Smooth muscle cell of the pulmonary artery (primary cell): ENCODE results near the gene ZNF799. TPM values are rescaled to one million over a fixed set of nuclear protein-coding genes. Genes with fewer than 3 reads are reported as not detected.

Experiments used
- total RNA-seq: library from RNA; depleted of rRNA; stranded (reverse); fragments of >200 nt; gene quantifications from 2 replicates; pipeline ENCODE4 v1.2.3, GENCODE V29; 2014

The ZNF799 gene
- 2.2 and 2.5 TPM in 2 replicates for total RNA-seq

DNA sequence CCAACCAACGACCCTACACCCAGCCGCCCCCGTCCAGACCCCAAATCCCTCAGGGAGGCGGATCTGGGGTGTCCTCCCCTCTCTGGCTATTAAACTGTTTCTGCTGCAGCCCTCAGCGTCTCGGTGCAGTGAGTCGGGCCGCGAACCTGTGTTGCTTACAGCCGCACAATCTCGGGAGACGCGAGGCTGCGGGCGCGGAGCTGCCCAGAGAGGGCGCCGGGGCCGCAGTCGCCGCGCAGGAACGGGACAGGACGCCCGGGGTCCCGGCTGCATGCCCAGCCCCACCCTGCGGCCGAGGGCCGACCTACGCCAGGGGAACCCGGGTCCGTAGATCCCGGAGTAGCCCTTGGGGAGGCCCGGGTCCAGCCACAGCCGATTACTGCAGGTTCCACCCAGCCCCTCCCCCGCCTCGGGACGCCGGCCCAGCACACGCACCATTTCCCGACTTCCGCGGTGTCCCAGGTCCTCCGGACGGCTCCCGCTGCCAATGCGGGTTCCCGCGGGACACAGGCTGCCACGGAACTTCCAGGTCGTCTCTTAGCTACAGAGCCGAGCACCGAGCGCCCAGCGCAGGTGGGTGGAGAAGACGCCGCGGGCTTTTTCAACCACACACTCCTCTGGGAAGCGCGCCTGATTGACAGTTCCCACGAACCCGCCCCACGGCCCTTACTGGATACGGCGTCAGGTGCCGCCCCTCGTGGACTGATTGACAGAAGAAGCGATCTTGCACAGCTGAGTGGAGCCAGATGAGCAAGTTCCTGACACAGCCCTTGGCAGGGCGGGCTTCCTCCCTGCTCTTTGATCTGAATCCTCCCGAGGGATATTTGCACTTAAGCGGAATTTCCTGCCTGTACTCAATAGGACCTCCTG is at the start of gene ZNF799:
Gene ZNF799, minus strand, starts transcription at position 639 of the 870 bp plus-strand sequence. Its CDS starts 201 bp downstream, at position 438.

DNA sequence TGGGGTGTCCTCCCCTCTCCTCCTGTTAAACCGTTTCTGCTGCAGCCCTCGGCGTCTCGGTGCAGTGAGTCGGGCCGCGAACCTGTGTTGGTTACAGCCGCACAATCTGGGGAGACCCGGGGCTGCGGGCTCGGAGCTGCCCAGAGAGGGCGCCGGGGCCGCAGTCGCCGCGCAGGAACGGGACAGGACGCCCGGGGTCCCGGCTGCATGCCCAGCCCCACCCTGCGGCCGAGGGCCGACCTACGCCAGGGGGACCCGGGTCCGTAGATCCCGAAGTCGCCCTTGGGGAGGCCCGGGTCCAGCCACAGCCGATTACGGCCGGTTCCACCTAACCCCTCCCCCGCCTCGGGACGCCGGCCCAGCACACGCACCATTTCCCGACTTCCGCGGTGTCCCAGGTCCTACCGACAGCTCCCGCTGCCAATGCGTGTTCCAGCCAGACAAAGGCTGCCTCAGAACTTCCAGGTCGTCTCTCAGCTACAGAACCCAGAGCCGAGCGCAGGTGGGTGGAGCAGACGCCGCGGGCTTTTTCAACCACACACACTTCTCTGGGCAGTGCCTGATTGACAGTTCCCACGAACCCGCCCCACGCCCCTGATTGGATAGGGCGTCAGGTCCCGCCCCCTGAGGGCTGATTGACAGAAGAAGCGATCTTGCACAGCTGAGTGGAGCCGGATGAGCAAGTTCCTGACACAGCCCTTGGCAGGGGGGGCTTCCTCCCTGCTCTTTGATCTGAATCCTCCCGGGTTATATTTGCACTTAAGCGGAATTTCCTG is 39.7 kb upstream of the ZNF799 start, which contains the start of gene ZNF443:
Gene ZNF443, minus strand, starts transcription at position 481 of the 776 bp plus-strand sequence. Its CDS starts 107 bp downstream, at position 374.

DNA sequence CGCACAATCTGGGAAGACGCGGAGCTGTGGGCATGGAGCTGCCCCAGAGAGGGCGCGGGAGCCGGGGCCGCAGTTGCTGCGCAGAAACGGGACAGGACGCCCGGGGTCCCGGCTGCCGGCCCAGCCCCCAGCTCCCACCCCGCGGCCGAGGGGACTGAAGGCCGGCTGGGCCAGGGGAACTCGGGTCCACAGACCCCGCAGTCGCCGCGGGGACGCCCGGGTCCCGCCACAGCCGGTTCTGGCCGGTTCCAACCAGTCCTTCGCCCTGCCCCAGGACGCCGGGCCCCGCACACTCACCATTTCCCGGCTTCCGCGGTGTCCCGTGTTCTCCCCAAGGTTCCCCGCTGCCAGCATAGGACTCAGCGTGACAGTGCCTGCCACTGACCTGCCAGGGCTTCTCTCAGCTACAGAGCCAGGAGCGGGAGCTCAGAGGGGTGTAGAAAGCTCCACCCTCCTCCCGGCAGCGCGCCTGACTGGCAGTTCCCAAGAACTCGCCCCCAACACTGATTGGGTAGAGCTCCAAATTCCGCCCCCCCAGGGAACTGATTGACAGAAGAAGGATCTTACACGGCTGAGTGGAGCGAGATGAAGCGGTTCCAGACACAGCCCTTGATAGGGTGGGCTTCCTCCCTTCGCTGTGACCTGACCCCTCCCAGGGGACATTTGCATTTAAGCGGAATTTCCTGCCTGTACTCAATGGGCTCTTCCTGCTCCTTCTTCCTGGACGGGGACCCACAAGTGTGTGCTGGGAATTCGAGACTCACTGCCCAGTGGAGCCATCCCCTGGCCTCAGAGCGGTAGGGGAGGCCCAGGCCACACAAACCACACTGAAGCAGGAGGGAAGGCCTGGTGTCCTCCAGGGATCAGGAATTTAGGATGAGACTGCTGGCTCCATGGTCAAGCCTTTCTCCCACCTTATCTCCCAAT is 35.6 kb downstream of the ZNF799 start, which contains the start of gene ZNF442:
Gene ZNF442, minus strand, starts transcription at position 448 of the 927 bp plus-strand sequence. CDS start 2,052 bp downstream, outside the sequence.

Other genes starting within 250 kb of the ZNF799 start
- gene ZNF625, start 244.5 kb downstream of the ZNF799 start, total RNA-seq = 9.2 and 9.3 TPM in 2 replicates
- gene ZNF136, start 238.2 kb downstream of the ZNF799 start, total RNA-seq = 6.6 and 7.4 TPM in 2 replicates
- gene ZNF44, start 106.4 kb downstream of the ZNF799 start, total RNA-seq = 8.0 and 8.4 TPM in 2 replicates
- 4.7 and 5.0 TPM in 2 replicates for gene ZNF563, start 67.6 kb downstream of the ZNF799 start, total RNA-seq
- gene ZNF442, start 35.6 kb downstream of the ZNF799 start, total RNA-seq = 2.4 and 3.5 TPM in 2 replicates
- 1.5 and 2.0 TPM in 2 replicates for gene ZNF443, start 39.8 kb upstream of the ZNF799 start, total RNA-seq
- 2.3 and 3.5 TPM in 2 replicates for gene ZNF709, start 83.5 kb upstream of the ZNF799 start, total RNA-seq
- 7.4 and 8.5 TPM in 2 replicates for gene ZNF564, start 150.2 kb upstream of the ZNF799 start, total RNA-seq
- 7.3 and 9.6 TPM in 2 replicates for gene ZNF490, start 209.5 kb upstream of the ZNF799 start, total RNA-seq
- gene ZNF791, start 209.6 kb upstream of the ZNF799 start, total RNA-seq = 13.7 and 15.4 TPM in 2 replicates